Upper lobe of right lung (tissue), 1 donor: ENCODE measurements around the gene EXOC4. TPM values are rescaled to one million over a fixed set of nuclear protein-coding genes. Genes with fewer than 3 reads are reported as not detected.

Experiments used
- ATAC-seq: fragments of 200-7000 bp; cut with Tn5 transposase; one replicate; pipeline ENCODE4 v1.9.1; 2020; ENCODE audit warnings: mild to moderate bottlenecking, moderate library complexity
- DNase-seq: peaks from one replicate; pipeline ENCODE4 v3.0.0-alpha.2; 2020
- H3K27ac ChIP-seq: fragments of 200-600 bp; one replicate; pipeline ENCODE4 v1.8.0; 2022
- H3K27me3 ChIP-seq: fragments of 200-600 bp; one replicate; pipeline ENCODE4 v1.8.0; 2022; ENCODE audit warnings: mild to moderate bottlenecking
- H3K36me3 ChIP-seq: fragments of 200-600 bp; one replicate; pipeline ENCODE4 v1.8.0; 2022
- H3K4me1 ChIP-seq: fragments of 200-600 bp; one replicate; pipeline ENCODE4 v1.8.0; 2022
- H3K4me3 ChIP-seq: fragments of 200-600 bp; one replicate; pipeline ENCODE4 v1.8.0; 2022; ENCODE audit warnings: mild to moderate bottlenecking
- H3K9me3 ChIP-seq: fragments of 200-600 bp; one replicate; pipeline ENCODE4 v1.8.0; 2022
- intact Hi-C: fragments of 100-400 bp; cut with DNase I; formaldehyde crosslinking; loops from one replicate; pipeline ENCODE4 v1.11.0; 2022
- total RNA-seq: library from RNA; stranded (reverse); fragmentation: NEBNext Ultra II Directional; extraction: Animal tissue kit (Norgen Biotek cat#: 25700); gene quantifications from one replicate; pipeline ENCODE4 v1.2.1, GENCODE V29; 2021
- TF ChIP-seq, protein P1 (sequence below): fragments of 200-600 bp; IDR thresholded peaks from one replicate; pipeline ENCODE4 v1.8.0; 2022; ENCODE audit warnings: antibody characterized with exemption
- donor health status: DM: no; HTN: yes; CAD: no; lungs with severe emphysema.

Gene EXOC4
- total RNA-seq, 1 donor from 2014 or later, result 73.5 TPM

GRCh38 chr7:133563251-133563650 lies 310.4 kb downstream of the EXOC4 start:
- ATAC-seq, result no peak

DNA sequence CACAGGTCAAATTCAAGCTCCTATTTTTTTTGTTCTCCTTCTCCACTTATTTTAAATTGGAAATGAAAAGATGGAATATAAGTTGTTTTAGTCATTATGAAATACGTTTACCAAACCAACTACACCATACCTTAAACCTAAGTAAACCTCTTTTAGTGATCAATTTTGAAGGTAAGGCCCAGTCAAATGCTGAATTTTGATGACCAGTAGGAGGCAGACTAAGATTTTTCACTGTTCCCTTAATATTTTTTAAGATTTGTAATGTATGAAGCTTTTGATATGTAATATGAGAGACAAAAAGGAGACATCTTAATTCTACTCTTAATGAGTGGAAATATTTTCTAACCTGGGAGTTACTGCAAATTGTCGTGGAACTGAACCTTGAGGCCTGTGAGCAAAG lies 311.6 kb downstream of the EXOC4 start:
- Histone ChIP-seq H3K9me3 (no peaks in the 10 kb centered on the region), H3K27ac (no peak overlapping the region), H3K4me1 (no peaks in the 10 kb centered on the region), H3K4me3 (no peak overlapping the region), H3K27me3 (no peaks in the 10 kb centered on the region), H3K36me3 (no peaks in the 10 kb centered on the region)
- ATAC-seq (no peak), DNase-seq (no peak)
- intact Hi-C loops, result no loop called here
- TF ChIP-seq, protein P1, sequence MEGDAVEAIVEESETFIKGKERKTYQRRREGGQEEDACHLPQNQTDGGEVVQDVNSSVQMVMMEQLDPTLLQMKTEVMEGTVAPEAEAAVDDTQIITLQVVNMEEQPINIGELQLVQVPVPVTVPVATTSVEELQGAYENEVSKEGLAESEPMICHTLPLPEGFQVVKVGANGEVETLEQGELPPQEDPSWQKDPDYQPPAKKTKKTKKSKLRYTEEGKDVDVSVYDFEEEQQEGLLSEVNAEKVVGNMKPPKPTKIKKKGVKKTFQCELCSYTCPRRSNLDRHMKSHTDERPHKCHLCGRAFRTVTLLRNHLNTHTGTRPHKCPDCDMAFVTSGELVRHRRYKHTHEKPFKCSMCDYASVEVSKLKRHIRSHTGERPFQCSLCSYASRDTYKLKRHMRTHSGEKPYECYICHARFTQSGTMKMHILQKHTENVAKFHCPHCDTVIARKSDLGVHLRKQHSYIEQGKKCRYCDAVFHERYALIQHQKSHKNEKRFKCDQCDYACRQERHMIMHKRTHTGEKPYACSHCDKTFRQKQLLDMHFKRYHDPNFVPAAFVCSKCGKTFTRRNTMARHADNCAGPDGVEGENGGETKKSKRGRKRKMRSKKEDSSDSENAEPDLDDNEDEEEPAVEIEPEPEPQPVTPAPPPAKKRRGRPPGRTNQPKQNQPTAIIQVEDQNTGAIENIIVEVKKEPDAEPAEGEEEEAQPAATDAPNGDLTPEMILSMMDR, result no peak

More at GRCh38 chr7:133563251-133563650, 310.4 kb downstream of the EXOC4 start:
- no peak for DNase-seq
- H3K4me3 ChIP-seq, result no peak overlapping the region
- no peak overlapping the region for H3K27ac ChIP-seq
- H3K9me3 ChIP-seq, result no peaks in the 10 kb centered on the region
- intact Hi-C loops, result no loop called here
- TF ChIP-seq, protein P1, result no peak
- no peaks in the 10 kb centered on the region for H3K36me3 ChIP-seq
- no peaks in the 10 kb centered on the region for H3K4me1 ChIP-seq
- H3K27me3 ChIP-seq, result no peaks in the 10 kb centered on the region

DNA sequence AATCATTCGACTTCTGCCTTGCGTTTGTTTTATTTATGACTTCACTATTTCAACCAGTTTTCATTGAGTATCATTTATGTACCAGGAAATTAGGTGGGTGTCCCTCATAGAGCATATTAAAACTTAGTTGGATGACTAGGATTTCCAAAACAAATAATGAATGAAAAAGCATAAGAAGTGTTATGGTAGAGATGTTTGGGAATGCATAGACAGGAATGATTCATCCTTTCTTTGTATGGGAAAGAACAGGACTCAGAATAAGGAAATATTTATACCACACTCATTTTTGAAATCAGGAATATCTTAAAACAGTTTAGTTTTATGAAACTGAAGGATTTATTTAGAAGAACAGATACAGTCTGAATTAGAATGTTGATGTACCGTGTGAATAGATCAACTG lies 315.7 kb downstream of the EXOC4 start:
- TF ChIP-seq, protein P1, result no peak
- no peaks in the 10 kb centered on the region for H3K9me3 ChIP-seq
- no peaks in the 10 kb centered on the region for H3K36me3 ChIP-seq
- H3K27me3 ChIP-seq, result no peaks in the 10 kb centered on the region
- DNase-seq, result no peak
- intact Hi-C loops, result no loop called here
- no peak overlapping the region for H3K27ac ChIP-seq
- no peaks in the 10 kb centered on the region for H3K4me1 ChIP-seq
- no peak overlapping the region for H3K4me3 ChIP-seq
- ATAC-seq, result no peak

GRCh38 chr7:133570321-133570720 lies 317.4 kb downstream of the EXOC4 start:
- no peak overlapping the region for H3K4me3 ChIP-seq
- TF ChIP-seq, protein P1, result no peak
- H3K27ac ChIP-seq, result no peak overlapping the region
- ATAC-seq (no peak), DNase-seq (no peak)
- no peaks in the 10 kb centered on the region for H3K4me1 ChIP-seq
- H3K9me3 ChIP-seq, result no peaks in the 10 kb centered on the region
- intact Hi-C loops, result no loop called here
- no peaks in the 10 kb centered on the region for H3K36me3 ChIP-seq
- H3K27me3 ChIP-seq, result no peaks in the 10 kb centered on the region

GRCh38 chr7:133571076-133571475 lies 318.2 kb downstream of the EXOC4 start:
- Histone ChIP-seq H3K27ac (no peak overlapping the region), H3K36me3 (no peaks in the 10 kb centered on the region), H3K4me3 (no peak overlapping the region), H3K9me3 (no peaks in the 10 kb centered on the region), H3K4me1 (no peaks in the 10 kb centered on the region), H3K27me3 (no peaks in the 10 kb centered on the region)
- intact Hi-C loops, result no loop called here
- ATAC-seq (no peak), DNase-seq (no peak)
- TF ChIP-seq, protein P1, result no peak

- Histone ChIP-seq H3K36me3 (no peaks in the 10 kb centered on the region), H3K9me3 (no peaks in the 10 kb centered on the region), H3K27ac (no peak overlapping the region), H3K27me3 (no peaks in the 10 kb centered on the region), H3K4me1 (no peaks in the 10 kb centered on the region), H3K4me3 (no peak overlapping the region)
- DNase-seq (no peak), ATAC-seq (no peak)
- TF ChIP-seq, protein P1, result no peak
- intact Hi-C loops, result no loop called here
Measured at GRCh38 chr7:133572087-133572486, 319.2 kb downstream of the EXOC4 start.
